ENCODE data around the gene RAD1.

- TF ChIP-seq CTCF (IDR thresholded peaks at IDR 0.05; ENCODE audit: poor library complexity, severe bottlenecking) (no peak), REST (IDR thresholded peaks at IDR 0.05; ENCODE audit: borderline replicate concordance) (no peak), POLR2AphosphoS5 (IDR thresholded peaks at IDR 0.05) (no peak), EP300 (conservative IDR thresholded peaks at IDR 0.05; ENCODE audit: poor library complexity, severe bottlenecking) (no peak)
Measured at GRCh38 chr5:34919077-34919476, 3.8 kb upstream of the RAD1 start.
